ENCODE measurements around the gene TMEM171.

GRCh38 chr5:73117088-73117740 lies 3.2 kb upstream of the TMEM171 start:
- TF ChIP-seq POLR2A (IDR thresholded peaks at IDR 0.05; ENCODE audit: borderline replicate concordance, extremely low read depth, insufficient read depth, insufficient read length) (no peak), SRF (IDR thresholded peaks at IDR 0.05; ENCODE audit: low read depth) (no peak), MAX (IDR thresholded peaks at IDR 0.05) (no peak), RAD21 (IDR thresholded peaks at IDR 0.05; ENCODE audit: low read depth) (no peak), CTCF (IDR thresholded peaks at IDR 0.05 in 2 of 3, conservative IDR thresholded peaks at IDR 0.05 in 1 of 3; ENCODE audit: borderline replicate concordance in 1 of 3, insufficient read depth in 1 of 3, low read depth in 2 of 3, low read length in 2 of 3) (no peak), YY1 (IDR thresholded peaks at IDR 0.05; ENCODE audit: extremely low read depth, insufficient replicate concordance, low read depth, low read length) (no peak), REST (IDR thresholded peaks at IDR 0.05; ENCODE audit: low read depth) (no peak), POLR2AphosphoS5 (IDR thresholded peaks at IDR 0.05; ENCODE audit: low read depth, low read length) (no peak), SIN3A (IDR thresholded peaks at IDR 0.05; ENCODE audit: low read depth) (no peak), EZH2 (IDR thresholded peaks at IDR 0.05) (no peak), ATF3 (IDR thresholded peaks at IDR 0.05) (no peak), EZH2phosphoT487 (IDR thresholded peaks at IDR 0.05; ENCODE audit: borderline replicate concordance) (no peak)

Data from HCT116 (cell line).